NCI-H524 (cell line): ENCODE measurements around the gene SRBD1.
A peak's percentile ranks its signal among the peaks of the same experiment; 100 is the strongest.
"Not testable (repeated sequence)": the region's sequence is repeated elsewhere in the genome, so short reads cannot be mapped to it uniquely, and the experiment has no call there.

Source experiments
- DNase-seq, 2 experiments: peaks; one replicate each; lab custom pipeline; 2025; lab: John Stamatoyannopoulos, UW

Gene SRBD1

GRCh38 chr2:45426025-45426424, 185.0 kb downstream of the SRBD1 start:
- not testable (repeated sequence) for DNase-seq

DNA sequence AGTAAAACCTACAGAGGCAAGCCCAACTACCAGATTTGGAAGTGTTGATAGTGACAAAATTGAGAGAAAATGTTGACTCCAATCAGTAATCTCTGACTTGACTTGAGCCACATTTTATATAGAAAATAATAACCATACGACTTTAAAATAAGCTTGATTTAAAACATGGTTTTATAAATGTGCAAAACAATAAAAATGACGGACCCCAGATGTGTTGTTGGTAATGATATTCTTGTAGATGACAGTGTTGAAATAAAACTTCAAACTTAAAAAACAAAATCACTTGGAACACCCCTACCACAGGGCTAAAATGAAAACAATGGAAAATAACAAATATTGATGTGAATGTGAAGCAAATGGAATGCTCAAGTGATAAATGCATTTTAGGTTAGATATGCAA, 188.1 kb downstream of the SRBD1 start:
- no peak for DNase-seq

- no peak for DNase-seq
These were observed 192.5 kb downstream of the SRBD1 start for GRCh38 chr2:45418532-45418931.

DNA sequence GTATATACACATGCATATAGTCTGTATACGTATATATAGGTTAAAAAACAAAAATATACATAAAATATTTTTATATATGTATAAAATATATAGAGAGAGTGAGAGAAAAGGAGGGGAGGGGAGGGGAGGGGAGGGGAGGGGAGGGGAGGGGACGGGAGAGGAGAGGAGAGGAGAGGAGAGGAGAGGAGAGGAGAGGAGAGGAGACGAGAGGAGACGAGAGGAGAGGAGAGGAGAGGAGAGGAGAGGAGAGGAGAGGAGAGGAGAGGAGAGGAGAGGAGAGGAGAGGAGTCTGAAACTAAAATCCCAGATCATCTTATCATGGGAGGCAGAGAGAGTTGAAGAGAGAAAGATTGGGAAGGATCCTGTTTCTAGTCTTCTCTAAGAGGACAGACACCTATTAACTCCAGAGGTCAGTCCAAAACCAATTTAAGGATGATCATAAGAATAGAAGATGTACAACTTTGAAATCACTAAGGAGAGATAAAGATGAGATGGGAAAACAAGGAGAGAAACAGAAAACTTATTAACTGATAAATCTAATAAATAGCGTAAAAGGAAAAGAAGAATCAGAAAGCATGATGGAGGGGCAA, 195.4 kb downstream of the SRBD1 start:
- no peak for DNase-seq

DNA sequence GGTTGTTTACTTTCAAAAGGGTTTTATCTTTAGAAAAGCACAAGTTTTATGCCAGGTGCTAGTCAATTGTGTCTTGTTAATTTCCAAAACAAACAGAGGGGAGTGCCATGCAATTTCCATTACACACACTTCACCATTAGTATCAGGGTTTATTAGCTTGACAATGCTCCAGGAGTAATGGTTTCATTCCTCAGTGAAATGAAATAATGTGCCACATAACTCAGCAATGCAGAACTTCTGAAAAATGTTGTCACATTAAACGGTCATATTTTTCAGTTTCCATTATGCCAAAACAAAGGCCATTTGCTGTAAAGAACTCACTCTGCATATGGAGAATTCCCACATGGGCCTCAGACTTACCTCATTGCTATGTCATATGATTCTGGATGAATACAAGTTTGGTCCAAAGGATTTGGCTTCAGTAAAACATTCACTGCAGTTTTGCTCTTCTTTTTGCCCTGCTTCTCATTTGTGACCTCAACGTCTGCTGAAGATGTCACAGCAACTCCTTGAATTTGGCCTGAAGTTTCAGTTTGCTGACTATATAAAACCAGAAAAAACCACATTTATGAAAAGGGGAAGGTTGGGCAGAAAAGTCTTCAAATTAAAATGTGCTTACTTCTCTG, 198.2 kb downstream of the SRBD1 start:
- no peak for DNase-seq

GRCh38 chr2:45409677-45410076, 201.4 kb downstream of the SRBD1 start:
- DNase-seq, result no peak

DNA sequence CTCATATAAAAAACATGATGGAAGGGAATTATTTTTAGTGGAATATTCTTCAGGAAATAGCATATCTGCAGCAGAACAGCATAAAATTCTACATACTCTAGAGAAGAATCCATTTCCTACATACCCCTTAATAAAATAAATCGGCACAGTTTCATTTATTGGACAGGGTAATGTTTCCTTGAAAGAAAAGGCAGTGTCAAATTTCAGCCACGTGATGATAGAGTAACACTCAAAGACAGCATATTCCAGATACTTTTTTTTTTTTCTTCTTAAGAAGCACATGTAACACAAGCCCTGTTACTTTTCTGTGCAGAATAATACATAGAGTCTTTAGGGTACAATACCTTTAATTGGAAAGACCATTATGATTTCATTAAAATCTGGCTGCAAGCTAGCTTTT, 204.4 kb downstream of the SRBD1 start:
- DNase-seq, result no peak

DNA sequence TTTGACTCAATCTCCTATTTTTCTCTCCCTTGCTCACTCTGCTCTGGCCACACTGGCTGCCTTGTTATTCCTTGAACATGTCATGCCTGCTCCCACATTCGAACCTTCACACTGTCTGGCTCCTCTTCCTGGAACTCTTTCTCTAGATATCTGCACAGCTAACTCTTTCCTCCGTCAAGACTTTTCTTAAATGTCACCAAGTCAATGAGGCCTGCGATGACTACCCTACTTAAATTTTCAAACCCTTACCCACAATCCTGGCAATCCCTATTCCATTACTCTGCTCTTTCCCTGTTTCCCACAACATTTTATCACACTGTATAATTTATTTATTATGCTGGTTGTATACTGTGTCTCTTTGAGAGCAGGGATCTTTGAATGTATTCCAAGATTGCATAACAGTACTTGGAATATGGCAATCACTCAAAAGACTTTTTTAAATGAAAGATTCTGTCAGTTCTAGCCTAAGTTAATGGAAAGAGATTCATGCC, 206.2 kb downstream of the SRBD1 start:
- no peak for DNase-seq

GRCh38 chr2:45403036-45403435, 208.0 kb downstream of the SRBD1 start:
- no peak for DNase-seq

GRCh38 chr2:45401431-45401922, 209.6 kb downstream of the SRBD1 start:
- DNase-seq, result no peak

GRCh38 chr2:45399040-45399784, 211.9 kb downstream of the SRBD1 start:
- DNase-seq, result no peak

- DNase-seq, result no peak
These were observed 213.8 kb downstream of the SRBD1 start for GRCh38 chr2:45397292-45397691.

- DNase-seq, result no peak
These were observed 214.4 kb downstream of the SRBD1 start for GRCh38 chr2:45396671-45397070.

- DNase-seq, result no peak
These were observed 216.2 kb downstream of the SRBD1 start for GRCh38 chr2:45394842-45395241.

GRCh38 chr2:45394216-45394615, 216.9 kb downstream of the SRBD1 start:
- DNase-seq, result no peak

DNA sequence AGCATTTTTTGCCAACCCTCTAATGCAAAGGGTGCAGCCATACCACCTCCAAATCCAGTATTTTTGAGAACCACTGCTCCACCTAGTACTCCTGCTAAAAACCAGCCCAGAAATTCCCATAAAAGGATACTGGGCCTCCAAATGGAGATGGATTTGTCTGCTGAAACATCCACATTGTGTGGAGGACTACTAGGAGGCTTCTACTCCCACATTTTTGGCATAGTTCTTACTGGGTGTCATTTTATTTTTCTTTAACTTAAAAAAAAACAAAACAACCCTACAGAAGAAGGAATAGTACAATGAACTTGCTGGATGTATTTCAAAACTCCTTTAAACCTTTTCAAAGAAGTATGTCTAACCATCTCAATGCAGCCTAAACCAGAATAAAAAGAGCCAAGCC, 219.2 kb downstream of the SRBD1 start:
- DNase-seq, result no peak

GRCh38 chr2:45390861-45391260, 220.2 kb downstream of the SRBD1 start:
- no peak for DNase-seq

- DNase-seq, result no peak
These were observed 220.6 kb downstream of the SRBD1 start for GRCh38 chr2:45390441-45390840.

DNA sequence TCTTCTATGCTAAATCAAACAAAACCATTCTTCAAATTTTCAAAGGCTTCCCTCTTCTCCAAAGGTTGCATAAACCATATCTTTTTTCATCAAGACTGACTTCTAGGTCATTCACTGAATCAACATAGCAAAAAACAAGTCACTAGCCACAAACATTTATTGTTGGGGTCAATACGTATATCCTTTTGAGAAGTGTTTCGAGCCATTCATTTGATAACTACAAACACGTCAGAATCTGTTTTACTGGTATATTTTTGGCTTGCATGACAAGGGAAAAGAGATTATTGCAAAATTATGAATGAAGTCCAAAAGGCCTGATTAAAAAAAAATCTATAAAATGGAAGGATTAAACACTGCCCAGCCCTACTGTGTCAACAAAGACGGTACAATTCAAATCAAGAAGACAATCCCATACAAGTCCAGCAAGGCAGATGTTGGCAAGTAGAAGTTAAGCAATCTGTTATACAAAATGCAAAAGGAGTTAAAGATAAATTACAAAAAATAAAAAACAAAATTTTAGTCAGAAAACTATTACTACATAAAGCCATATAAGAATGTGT, 222.4 kb downstream of the SRBD1 start:
- DNase-seq, result no peak

- DNase-seq, result peak in 1 of 2 experiments; percentile 12
These were observed 228.3 kb downstream of the SRBD1 start for GRCh38 chr2:45382744-45383143.

- DNase-seq, result no peak
These were observed 230.8 kb downstream of the SRBD1 start for GRCh38 chr2:45380131-45380836.
